Measurements from ENCODE around the gene S100P. TPM values are rescaled to one million over a fixed set of nuclear protein-coding genes. Genes with fewer than 3 reads are reported as not detected.

Gene S100P
- total RNA-seq, 4 donors from 2014 or later: 15.8 to 65.8 (median 51.8) TPM

- no peak for TF ChIP-seq POLR2A (IDR thresholded peaks at IDR 0.05)
- TF ChIP-seq CTCF (IDR thresholded peaks at IDR 0.05): peak in 3 of 6 experiments; percentile 8 to 37 (median 20)
- Histone ChIP-seq H3K27me3 (no peaks in the 10 kb centered on the region), H3K4me1 (peaks cover 12 to 46% (median 22%) of the 10 kb centered on the region in 3 donors), H3K27ac (peak overlapping the region; percentile 69 to 84 (median 76)), H3K36me3 (no peaks in the 10 kb centered on the region), H3K9me3 (no peaks in the 10 kb centered on the region), H3K4me3 (peak overlapping the region in 2 of 4 donors; percentile 32 to 38)
- WGBS, 2 donors: 88 to 89% methylated on average over 16 to 18 of the region's 24 CpGs
- DNase-seq: no peak
- intact Hi-C loops (cut with DNase I): no loop called here
Observed at GRCh38 chr4:6687947-6688878, 5.5 kb upstream of the S100P start.

GRCh38 chr4:6688879-6689505 is 4.7 kb upstream of the S100P start:
- intact Hi-C loops (cut with DNase I): no loop called here
- H3K9me3 ChIP-seq: no peaks in the 10 kb centered on the region
- H3K36me3 ChIP-seq: no peaks in the 10 kb centered on the region
- no peaks in the 10 kb centered on the region for H3K27me3 ChIP-seq
- peaks cover 19 to 53% (median 28%) of the 10 kb centered on the region in 3 donors for H3K4me1 ChIP-seq
- no peak for DNase-seq
- H3K4me3 ChIP-seq: peak overlapping the region in 3 of 4 donors; percentile 2 to 38 (median 32)
- peak overlapping the region; percentile 69 to 84 (median 76) for H3K27ac ChIP-seq
- TF ChIP-seq POLR2A (IDR thresholded peaks at IDR 0.05) (no peak), CTCF (IDR thresholded peaks at IDR 0.05) (no peak)
- 20 to 38% methylated on average over 3 to 17 of the region's 23 CpGs for WGBS, 2 donors

GRCh38 chr4:6689506-6689960 is 4.1 kb upstream of the S100P start:
- Histone ChIP-seq H3K9me3 (no peaks in the 10 kb centered on the region), H3K4me1 (peaks cover 22 to 59% (median 33%) of the 10 kb centered on the region in 3 donors), H3K36me3 (no peaks in the 10 kb centered on the region), H3K4me3 (peak overlapping the region in 3 of 4 donors; percentile 2 to 38 (median 32)), H3K27me3 (no peaks in the 10 kb centered on the region), H3K27ac (peak overlapping the region; percentile 69 to 84 (median 76))
- TF ChIP-seq POLR2A (IDR thresholded peaks at IDR 0.05) (no peak), CTCF (IDR thresholded peaks at IDR 0.05) (no peak)
- intact Hi-C loops (cut with DNase I): no loop called here
- no peak for DNase-seq
- WGBS, 2 donors: 63% methylated on average over 8 of the region's 15 CpGs; no CpG with 5 or more reads in 1 of the 2 donors

GRCh38 chr4:6692379-6692778 is 1.3 kb upstream of the S100P start:
- H3K27me3 ChIP-seq: no peaks in the 10 kb centered on the region
- H3K4me3 ChIP-seq: no peak overlapping the region
- H3K4me1 ChIP-seq: peaks cover 39 to 86% (median 46%) of the 10 kb centered on the region in 3 donors
- no peaks in the 10 kb centered on the region for H3K9me3 ChIP-seq
- no peaks in the 10 kb centered on the region for H3K36me3 ChIP-seq
- DNase-seq: no peak
- peak overlapping the region; percentile 50 to 67 (median 62) for H3K27ac ChIP-seq
- TF ChIP-seq POLR2A (IDR thresholded peaks at IDR 0.05) (no peak), CTCF (IDR thresholded peaks at IDR 0.05) (no peak)
- WGBS, 2 donors: 92% methylated on average over 8 of the region's 8 CpGs; no CpG with 5 or more reads in 1 of the 2 donors
- intact Hi-C loops (cut with DNase I): no loop called here
